M059J (cell line): ENCODE results near the gene IL27RA. TPM values are rescaled to one million over a fixed set of nuclear protein-coding genes. Genes with fewer than 3 reads are reported as not detected.
A peak's percentile ranks its signal among the peaks of the same experiment; 100 is the strongest.
"Not testable (repeated sequence)": the region's sequence is repeated elsewhere in the genome, so short reads cannot be mapped to it uniquely, and the experiment has no call there.

Experiments
- DNase-seq: peaks from one replicate; pipeline ENCODE4 v3.0.0-alpha.2; 2012; ENCODE audit warnings: low read depth
- total RNA-seq: library from RNA; depleted of rRNA; stranded (reverse); fragments of >200 nt; shearing (Covaris generic); gene quantifications from 2 replicates; pipeline ENCODE4 v1.2.3, GENCODE V29; 2014

The IL27RA gene
- total RNA-seq, 1 experiment from 2014 or later: 4.8 TPM

GRCh38 chr19:14028901-14029300 is 2.7 kb upstream of the IL27RA start:
- no peak for DNase-seq

GRCh38 chr19:14030997-14031718 is 404 bp upstream of the IL27RA start:
- DNase-seq: no peak

DNA sequence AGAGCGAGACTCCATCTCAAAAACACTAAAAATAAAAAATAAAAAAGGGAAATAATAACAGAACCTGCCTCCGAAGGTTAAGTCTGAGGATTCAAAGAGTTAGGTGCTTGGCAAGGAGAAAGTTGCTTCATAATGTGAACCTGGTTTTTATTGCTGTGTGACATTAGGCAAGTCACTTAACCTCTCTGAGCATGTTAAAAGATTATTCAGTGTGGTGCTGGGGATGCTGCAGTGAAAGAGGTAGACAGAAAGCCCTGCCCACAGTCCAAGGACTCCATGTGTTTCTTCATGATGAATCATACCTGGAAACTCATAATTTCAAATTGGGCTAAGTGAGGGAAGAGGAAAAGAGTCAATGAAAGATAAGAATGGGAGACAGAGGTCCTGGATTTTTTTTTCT is 2.4 kb downstream of the IL27RA start:
- DNase-seq: no peak

GRCh38 chr19:14035159-14035558 is 3.6 kb downstream of the IL27RA start:
- DNase-seq: peak; percentile 33

GRCh38 chr19:14035706-14036105 is 4.1 kb downstream of the IL27RA start:
- peak; percentile 56 for DNase-seq

DNA sequence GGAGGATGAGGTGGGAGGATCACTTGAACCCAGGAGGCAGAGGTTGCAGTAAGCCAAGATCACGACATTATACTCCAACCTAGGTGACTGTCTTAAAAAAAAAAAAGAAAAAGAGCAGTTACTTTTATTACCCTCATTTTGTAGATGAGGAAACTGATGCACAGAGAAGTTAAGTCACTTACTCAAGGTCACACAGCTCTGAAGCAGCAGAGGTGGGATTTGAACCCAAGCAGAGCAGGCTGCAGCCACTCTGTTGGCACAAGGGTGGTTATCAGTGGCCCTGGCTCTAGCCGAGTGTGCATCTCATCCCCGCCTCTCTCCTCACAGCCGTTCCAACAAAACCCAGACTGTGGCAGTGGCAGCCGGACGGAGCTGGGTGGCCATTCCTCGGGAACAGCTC is 7.6 kb downstream of the IL27RA start:
- no peak for DNase-seq

DNA sequence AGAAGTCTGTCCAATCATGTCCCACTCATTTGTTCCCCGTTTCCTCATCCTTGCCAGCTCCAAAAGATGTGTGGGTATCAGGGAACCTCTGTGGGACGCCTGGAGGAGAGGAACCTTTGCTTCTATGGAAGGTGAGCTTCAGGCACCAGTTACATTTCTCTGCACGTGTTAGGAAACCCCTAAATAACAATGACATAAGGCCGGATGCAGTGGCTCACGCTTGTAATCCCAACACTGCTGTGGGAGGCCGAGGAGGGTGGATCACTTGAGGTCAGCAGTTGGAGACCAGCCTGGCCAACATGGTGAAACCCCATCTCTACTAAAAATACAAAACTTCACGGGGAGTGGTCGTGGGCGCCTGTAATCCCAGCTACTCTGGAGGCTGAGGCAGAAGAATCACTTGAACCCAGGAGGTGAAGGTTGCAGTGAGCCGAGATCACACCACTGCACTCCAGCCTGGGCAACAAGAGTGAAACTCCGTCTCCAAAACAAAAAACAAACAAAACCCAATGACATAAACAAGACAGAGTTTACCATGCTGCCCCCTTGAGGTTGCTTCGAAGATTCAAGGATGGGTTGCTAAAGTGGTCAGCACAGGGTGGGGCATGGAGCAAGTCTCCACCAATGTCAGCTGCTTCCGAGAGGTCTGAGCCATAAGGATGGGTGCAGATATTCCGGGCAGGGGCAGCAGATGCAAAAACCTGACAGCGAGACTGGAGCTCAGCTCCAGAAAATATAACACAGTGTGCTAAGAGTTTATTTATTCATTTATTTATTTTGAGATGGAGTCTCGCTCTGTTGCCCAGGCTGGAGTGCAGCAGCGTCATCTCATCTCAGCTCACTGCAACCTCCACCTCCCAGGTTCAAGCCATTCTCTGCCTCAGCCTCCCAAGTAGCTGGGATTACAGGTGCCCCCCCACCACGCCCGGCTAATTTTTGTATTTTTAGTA is 11.4 kb downstream of the IL27RA start:
- peak; percentile 81 for DNase-seq

GRCh38 chr19:14047866-14048265 is 16.3 kb downstream of the IL27RA start:
- DNase-seq: not testable (repeated sequence)

- DNase-seq: peak; percentile 86
These were observed 17.0 kb downstream of the IL27RA start for GRCh38 chr19:14048443-14049153.

- no peak for DNase-seq
These were observed 18.9 kb downstream of the IL27RA start for GRCh38 chr19:14050512-14050911.

GRCh38 chr19:14050961-14051360 is 19.4 kb downstream of the IL27RA start:
- DNase-seq: not testable (repeated sequence)

GRCh38 chr19:14051980-14052379 is 20.4 kb downstream of the IL27RA start:
- DNase-seq: no peak

DNA sequence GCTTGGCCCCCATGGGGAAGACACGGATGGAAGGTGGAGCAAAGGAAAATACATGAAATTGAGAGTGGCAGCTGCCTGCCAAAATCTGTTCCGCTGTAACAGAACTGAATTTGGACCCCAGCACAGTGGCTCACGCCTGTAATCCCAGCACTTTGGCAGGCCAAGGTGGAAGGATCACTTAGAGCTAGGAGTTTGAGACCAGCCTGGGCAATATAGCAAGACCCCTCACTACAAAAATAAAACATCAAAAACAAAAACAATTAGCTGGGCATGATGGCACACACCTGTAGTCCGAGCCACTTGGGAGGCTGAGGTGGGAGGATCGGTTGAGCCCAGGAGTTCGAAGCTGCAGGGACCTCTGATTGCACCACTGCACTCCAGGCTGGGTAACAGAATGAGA is 20.9 kb downstream of the IL27RA start:
- DNase-seq: no peak

DNA sequence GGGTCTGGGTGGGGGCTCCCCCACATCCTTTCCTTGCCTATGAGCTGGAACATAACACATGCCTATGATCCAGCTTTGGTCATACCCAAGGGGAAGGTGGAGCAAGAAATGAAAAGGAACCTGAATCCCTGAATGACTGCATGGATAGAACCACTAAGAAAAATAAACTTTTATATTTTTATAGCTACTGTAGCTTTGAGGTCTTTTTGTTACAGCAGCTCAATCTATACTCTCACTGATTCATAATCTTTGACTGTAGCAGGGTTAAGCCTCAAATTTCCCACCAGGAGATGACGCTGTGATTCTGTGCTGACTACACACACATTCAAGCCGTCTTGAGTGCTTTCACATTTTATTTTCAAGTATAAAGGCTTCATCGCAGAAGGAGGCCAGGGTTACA is 21.5 kb downstream of the IL27RA start:
- no peak for DNase-seq

- no peak for DNase-seq
These were observed 21.9 kb downstream of the IL27RA start for GRCh38 chr19:14053500-14053899.

DNA sequence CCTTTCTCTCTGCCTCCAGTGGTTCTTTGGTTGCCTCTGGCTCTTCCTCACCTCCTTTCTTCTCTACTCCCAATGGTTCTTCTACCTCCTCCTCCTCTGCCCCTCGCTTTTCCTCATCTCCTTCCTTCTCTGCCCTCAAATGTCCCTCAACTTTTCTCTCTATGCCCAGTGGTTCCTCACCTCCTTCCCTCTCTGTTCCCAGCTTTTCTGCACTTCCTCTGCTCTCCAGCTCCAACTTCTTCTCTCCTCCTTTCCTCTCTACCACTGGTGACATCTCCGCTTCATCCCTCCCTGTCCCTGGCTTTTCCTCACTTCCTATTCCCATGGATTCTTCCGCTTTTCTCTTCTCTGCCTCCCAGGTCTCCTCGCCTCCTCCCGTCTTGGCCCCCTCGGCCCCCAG is 22.5 kb downstream of the IL27RA start:
- no peak for DNase-seq

DNA sequence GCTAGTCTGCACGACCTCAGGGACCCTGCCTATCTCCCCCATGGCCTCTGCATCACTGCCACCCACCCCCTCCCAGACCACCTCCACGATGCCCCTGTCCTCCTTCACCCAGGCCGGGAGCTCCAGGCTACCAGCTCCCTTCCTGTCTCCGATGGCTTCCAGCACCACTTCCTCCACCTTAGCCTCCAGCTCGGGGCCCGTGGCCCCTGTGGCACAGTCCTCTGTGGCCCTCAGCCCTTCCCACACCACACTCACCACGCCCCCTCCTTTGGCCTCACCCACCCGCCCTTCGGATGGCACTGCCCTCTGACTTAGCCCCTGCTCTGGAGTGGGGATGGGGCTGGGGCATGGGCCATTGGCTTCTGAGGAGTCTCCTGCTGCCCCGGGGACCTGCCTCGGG is 23.2 kb downstream of the IL27RA start:
- DNase-seq: no peak

DNA sequence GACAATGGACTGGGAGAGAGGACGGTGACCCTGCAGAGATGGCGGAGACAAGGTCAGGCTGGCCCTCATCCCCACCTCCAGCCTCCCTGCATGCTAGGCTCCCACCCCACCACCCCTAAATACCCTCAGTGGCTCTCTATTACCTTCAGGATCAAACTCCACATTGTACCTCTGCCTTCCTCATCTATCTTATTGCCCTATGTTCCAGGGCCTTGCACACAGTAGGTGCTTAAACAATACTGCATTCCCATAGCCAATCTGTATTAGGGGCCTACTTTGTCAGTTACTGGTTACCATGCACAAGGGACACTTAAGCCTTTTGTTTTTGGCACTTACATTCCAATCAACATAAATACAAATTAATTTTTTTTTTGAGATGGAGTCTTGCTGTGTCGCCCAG is 23.8 kb downstream of the IL27RA start:
- no peak for DNase-seq

GRCh38 chr19:14056069-14056666 is 24.6 kb downstream of the IL27RA start:
- DNase-seq: no peak

GRCh38 chr19:14056741-14057356 is 25.3 kb downstream of the IL27RA start:
- DNase-seq: no peak
